Mesenchymal stem cell (in vitro differentiated cells and primary cell): Measurements from ENCODE around the gene LRRC63.

Source experiments
- DNase-seq: peaks from one replicate; pipeline ENCODE4 v3.0.0-alpha.2; 2013
- H2AFZ ChIP-seq: one replicate; pipeline ENCODE4 v1.6.1; 2013; ENCODE audit warnings: low read depth, mild to moderate bottlenecking, control low read depth, inconsistent platforms, low read length, moderate library complexity
- H2AK5ac ChIP-seq: 2 replicates; pipeline ENCODE4 v1.6.1; 2013; ENCODE audit warnings: low read length, moderate library complexity, mild to moderate bottlenecking, inconsistent platforms; ENCODE audit not compliant: severe bottlenecking
- H2BK120ac ChIP-seq: one replicate; pipeline ENCODE4 v1.6.1; 2013; ENCODE audit warnings: low read depth, mild to moderate bottlenecking, inconsistent platforms, low read length, moderate library complexity
- H2BK12ac ChIP-seq, 2 experiments: one replicate each; pipeline ENCODE4 v1.6.1; 2013; ENCODE audit warnings: inconsistent platforms in 2 of 2, low read length in 2 of 2, mild to moderate bottlenecking in 2 of 2, moderate library complexity in 2 of 2, control low read depth in 1 of 2
- H2BK15ac ChIP-seq: one replicate; pipeline ENCODE4 v1.6.1; 2013; ENCODE audit warnings: mild to moderate bottlenecking, low read depth, inconsistent platforms; ENCODE audit not compliant: poor library complexity, severe bottlenecking
- H2BK5ac ChIP-seq: 2 replicates; pipeline ENCODE4 v1.6.1; 2013; ENCODE audit warnings: low read depth, mild to moderate bottlenecking, low read length, control low read depth, inconsistent platforms; ENCODE audit not compliant: poor library complexity, severe bottlenecking
- H3K14ac ChIP-seq, 2 experiments: one replicate each; pipeline ENCODE4 v1.6.1; 2013; ENCODE audit warnings: inconsistent platforms in 2 of 2, low read length in 2 of 2, control low read depth in 1 of 2, mild to moderate bottlenecking in 1 of 2, moderate library complexity in 1 of 2
- H3K18ac ChIP-seq, 2 experiments: one replicate each; pipeline ENCODE4 v1.6.1; 2013; ENCODE audit warnings: inconsistent platforms in 2 of 2, low read length in 2 of 2, control low read depth in 1 of 2, low read depth in 1 of 2, mild to moderate bottlenecking in 1 of 2
- H3K23ac ChIP-seq, 2 experiments: one replicate each; pipeline ENCODE4 v1.6.1; 2013; ENCODE audit warnings: inconsistent platforms in 2 of 2, low read length in 2 of 2, mild to moderate bottlenecking in 2 of 2, moderate library complexity in 2 of 2, control low read depth in 1 of 2
- H3K27ac ChIP-seq: 2 replicates; pipeline ENCODE4 v1.5.1; 2013; ENCODE audit warnings: mild to moderate bottlenecking, moderate library complexity, low read length, control low read depth, inconsistent platforms; ENCODE audit not compliant: poor library complexity, severe bottlenecking
- H3K27me3 ChIP-seq, 2 experiments: 2 replicates each; pipeline versions ENCODE4 v1.6.1 to v1.7.0; 2013; ENCODE audit warnings: low read length in 2 of 2, mild to moderate bottlenecking in 2 of 2, moderate library complexity in 2 of 2, control low read depth in 1 of 2, inconsistent platforms in 1 of 2; ENCODE audit not compliant: control insufficient read depth in 1 of 2, insufficient read depth in 1 of 2
- H3K36me3 ChIP-seq, 2 experiments: 2 replicates each; pipeline versions ENCODE4 v1.6.1 to v1.7.0; 2013; ENCODE audit warnings: low read length in 2 of 2, control low read depth in 1 of 2, inconsistent platforms in 1 of 2, low read depth in 1 of 2, mild to moderate bottlenecking in 1 of 2; ENCODE audit not compliant: insufficient read depth in 2 of 2, control insufficient read depth in 1 of 2
- H3K4ac ChIP-seq, 2 experiments: one replicate each; pipeline ENCODE4 v1.6.1; 2013; ENCODE audit warnings: inconsistent platforms in 2 of 2, low read length in 2 of 2, mild to moderate bottlenecking in 2 of 2, moderate library complexity in 2 of 2, control low read depth in 1 of 2, low read depth in 1 of 2
- H3K4me1 ChIP-seq: 2 replicates; pipeline ENCODE4 v1.6.1; 2013; ENCODE audit warnings: low read depth, low read length, control low read depth; ENCODE audit not compliant: control insufficient read depth, insufficient read depth
- H3K4me2 ChIP-seq: 2 replicates; pipeline ENCODE4 v1.6.1; 2013; ENCODE audit warnings: low read length, mild to moderate bottlenecking, inconsistent platforms; ENCODE audit not compliant: poor library complexity, severe bottlenecking
- H3K4me3 ChIP-seq, 2 experiments: 2 replicates each; pipeline versions ENCODE4 v1.5.1 to v1.7.0; 2013; ENCODE audit warnings: low read length in 2 of 2, mild to moderate bottlenecking in 2 of 2, control low read depth in 1 of 2, low read depth in 1 of 2; ENCODE audit not compliant: insufficient read depth in 1 of 2
- H3K79me1 ChIP-seq: replicated peaks from 2 replicates; pipeline ENCODE4 v1.6.1; 2013; ENCODE audit warnings: mild to moderate bottlenecking, control low read depth, low read length, inconsistent platforms; ENCODE audit not compliant: poor library complexity, severe bottlenecking
- H3K9ac ChIP-seq: 2 replicates; pipeline ENCODE4 v1.7.0; 2013; ENCODE audit warnings: mild to moderate bottlenecking, low read length, moderate library complexity
- H3K9me3 ChIP-seq: 2 replicates; pipeline ENCODE4 v1.7.0; 2013; ENCODE audit warnings: mild to moderate bottlenecking, low read length; ENCODE audit not compliant: control insufficient read depth
- H4K8ac ChIP-seq: one replicate; pipeline ENCODE4 v1.6.1; 2013; ENCODE audit warnings: inconsistent platforms, mild to moderate bottlenecking, low read length, moderate library complexity
- H4K91ac ChIP-seq: one replicate; pipeline ENCODE4 v1.6.1; 2013; ENCODE audit warnings: mild to moderate bottlenecking, low read length, inconsistent platforms
- WGBS: methylation state at CpG from one replicate; pipeline ENCODE4 v1.1.7; 2013; ENCODE audit warnings: mixed read lengths; 5-methylcytosine and 5-hydroxymethylcytosine counted together

The LRRC63 gene

DNA sequence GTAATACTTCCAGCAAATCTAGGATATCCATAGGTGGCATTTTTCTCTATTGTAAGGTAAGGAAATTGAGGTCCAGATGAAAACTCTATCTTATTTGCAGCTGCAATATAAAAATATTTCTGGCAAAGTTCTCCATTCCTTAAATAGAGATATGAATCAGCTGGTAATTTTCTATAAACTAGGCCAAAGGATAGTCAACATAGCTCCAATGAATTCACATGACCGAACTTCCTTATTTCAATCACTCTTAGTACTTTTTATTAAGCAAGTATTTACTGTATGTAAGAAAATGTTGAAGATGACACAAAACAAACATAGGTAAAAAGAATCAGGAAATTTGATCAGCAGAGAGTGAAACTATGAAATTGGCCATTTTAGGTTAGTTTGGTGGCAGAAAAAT is 16.7 kb upstream of the LRRC63 start:
- Histone ChIP-seq H2BK15ac (no peak overlapping the region), H3K27me3 (no peaks in the 10 kb centered on the region), H3K4me1 (peaks cover 2% of the 10 kb centered on the region), H3K4ac (no peak overlapping the region), H2BK5ac (no peak overlapping the region), H2AFZ (no peak overlapping the region), H2AK5ac (no peak overlapping the region), H3K79me1 (no peaks in the 10 kb centered on the region), H3K36me3 (no peaks in the 10 kb centered on the region), H3K4me2 (no peak overlapping the region), H4K91ac (no peak overlapping the region), H2BK120ac (no peak overlapping the region), H3K23ac (no peak overlapping the region), H2BK12ac (no peak overlapping the region), H4K8ac (no peak overlapping the region), H3K9me3 (no peaks in the 10 kb centered on the region), H3K18ac (no peak overlapping the region), H3K27ac (no peak overlapping the region), H3K9ac (no peak overlapping the region), H3K4me3 (no peak overlapping the region), H3K14ac (no peak overlapping the region)
- no peak for DNase-seq
- WGBS: no CpG with 5 or more reads among the region's 1 CpG

GRCh38 chr13:46197299-46198048 is 14.3 kb upstream of the LRRC63 start:
- no peaks in the 10 kb centered on the region for H3K9me3 ChIP-seq
- WGBS: 93% methylated on average over 3 of the region's 4 CpGs

DNA sequence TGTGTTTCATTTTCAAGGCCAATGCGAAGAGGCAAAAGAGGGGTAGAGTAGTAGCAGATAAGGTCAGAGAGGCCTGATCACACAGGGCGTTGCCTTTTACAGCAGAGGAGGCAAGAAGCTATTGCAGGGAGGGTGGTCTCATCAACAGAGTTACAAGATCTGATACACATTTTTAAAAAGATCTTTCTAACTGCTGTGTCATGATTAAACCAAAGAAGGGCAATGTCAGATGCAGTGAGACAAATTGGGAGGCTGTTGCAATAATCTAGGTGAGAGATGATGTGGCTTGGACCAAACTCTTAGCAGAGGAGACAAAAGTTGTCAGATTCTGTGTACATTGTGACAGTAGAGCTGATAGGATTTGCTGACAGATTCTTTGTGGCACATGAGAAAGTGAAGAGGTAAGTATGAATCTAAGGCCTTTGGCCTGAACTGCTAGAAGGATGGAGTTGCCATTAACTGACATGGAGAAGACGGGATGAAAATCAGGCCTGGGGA is 13.0 kb upstream of the LRRC63 start:
- H4K91ac ChIP-seq: no peak overlapping the region
- no peak overlapping the region for H2BK15ac ChIP-seq
- H3K9ac ChIP-seq: no peak overlapping the region
- no peak overlapping the region for H3K23ac ChIP-seq
- H3K18ac ChIP-seq: no peak overlapping the region
- H3K4me3 ChIP-seq: no peak overlapping the region
- peaks cover 2% of the 10 kb centered on the region for H3K4me1 ChIP-seq
- H2AK5ac ChIP-seq: no peak overlapping the region
- no peak overlapping the region for H2BK12ac ChIP-seq
- no peak overlapping the region for H3K27ac ChIP-seq
- H3K4ac ChIP-seq: no peak overlapping the region
- 100% methylated on average over 2 of the region's 3 CpGs for WGBS
- DNase-seq: no peak
- no peaks in the 10 kb centered on the region for H3K9me3 ChIP-seq
- no peak overlapping the region for H4K8ac ChIP-seq
- no peak overlapping the region for H2BK5ac ChIP-seq
- no peak overlapping the region for H3K4me2 ChIP-seq
- H2BK120ac ChIP-seq: no peak overlapping the region
- H3K14ac ChIP-seq: no peak overlapping the region
- no peaks in the 10 kb centered on the region for H3K36me3 ChIP-seq
- H2AFZ ChIP-seq: no peak overlapping the region
- H3K79me1 ChIP-seq: no peaks in the 10 kb centered on the region
- H3K27me3 ChIP-seq: no peaks in the 10 kb centered on the region

More at GRCh38 chr13:46197299-46198048, 14.3 kb upstream of the LRRC63 start:
- no peaks in the 10 kb centered on the region for H3K36me3 ChIP-seq
- no peak overlapping the region for H2BK15ac ChIP-seq
- H4K8ac ChIP-seq: no peak overlapping the region
- peak overlapping the region in 1 of 2 experiments; percentile 45 for H3K4me3 ChIP-seq
- H4K91ac ChIP-seq: no peak overlapping the region
- DNase-seq: peak; percentile 5
- no peak overlapping the region for H3K4ac ChIP-seq
- H2BK12ac ChIP-seq: no peak overlapping the region
- H3K4me2 ChIP-seq: no peak overlapping the region
- H2AK5ac ChIP-seq: no peak overlapping the region
- no peak overlapping the region for H2AFZ ChIP-seq
- no peak overlapping the region for H3K23ac ChIP-seq
- H3K14ac ChIP-seq: no peak overlapping the region
- H3K9ac ChIP-seq: peak overlapping the region; percentile 34
- H3K27ac ChIP-seq: no peak overlapping the region
- H3K18ac ChIP-seq: no peak overlapping the region
- H2BK120ac ChIP-seq: no peak overlapping the region
- H3K27me3 ChIP-seq: no peaks in the 10 kb centered on the region
- H3K79me1 ChIP-seq: no peaks in the 10 kb centered on the region
- peaks cover 2% of the 10 kb centered on the region for H3K4me1 ChIP-seq
- H2BK5ac ChIP-seq: no peak overlapping the region

DNA sequence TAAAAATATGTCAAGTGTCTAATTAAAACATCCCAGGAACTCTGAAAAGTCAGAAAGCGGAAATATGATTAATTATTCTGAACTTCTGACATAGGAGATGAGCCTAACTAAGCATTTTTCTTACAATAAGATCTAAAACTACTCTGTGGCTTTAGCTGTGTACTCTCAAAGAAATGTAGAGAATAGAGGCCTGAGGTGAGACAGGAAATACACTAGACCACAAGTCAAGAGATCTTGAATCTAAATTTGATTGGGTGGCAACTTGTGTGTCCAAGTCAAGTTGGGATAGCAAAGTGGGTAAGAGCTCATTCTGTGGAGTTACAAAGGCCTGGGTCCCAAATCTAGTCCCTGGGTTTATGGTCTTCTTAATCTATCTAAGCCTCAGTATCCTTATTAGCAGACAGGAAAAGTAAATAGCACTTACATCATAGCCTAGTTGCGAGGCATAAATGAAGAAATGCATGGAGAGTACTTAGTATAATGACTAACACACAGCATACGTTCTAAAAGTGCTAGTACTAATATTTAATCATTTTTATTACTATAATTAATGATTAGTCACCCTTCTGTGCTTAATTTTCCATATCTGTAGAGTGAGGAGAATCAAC is 9.4 kb upstream of the LRRC63 start:
- Histone ChIP-seq H3K9me3 (no peaks in the 10 kb centered on the region), H3K18ac (no peak overlapping the region), H3K4ac (no peak overlapping the region), H4K8ac (no peak overlapping the region), H3K27me3 (no peaks in the 10 kb centered on the region), H3K79me1 (no peaks in the 10 kb centered on the region), H3K27ac (no peak overlapping the region), H3K4me1 (peaks cover under 1% of the 10 kb centered on the region), H3K23ac (no peak overlapping the region), H2BK12ac (no peak overlapping the region), H3K9ac (no peak overlapping the region), H3K36me3 (no peaks in the 10 kb centered on the region), H2BK120ac (no peak overlapping the region), H3K14ac (no peak overlapping the region), H2BK5ac (no peak overlapping the region), H3K4me2 (no peak overlapping the region), H4K91ac (no peak overlapping the region), H2AFZ (no peak overlapping the region), H2BK15ac (no peak overlapping the region), H2AK5ac (no peak overlapping the region), H3K4me3 (no peak overlapping the region)
- DNase-seq: no peak
- no CpG with 5 or more reads among the region's 3 CpGs for whole genome bisulfite sequencing
